Stimulated activated naive CD8-positive, alpha-beta T cell treated with anti-CD3 and anti-CD28 coated beads, Interleukin-15, amount 100 ng/mL, for 72 hours (primary cell): ENCODE results near the gene FZR1.
A peak's percentile ranks its signal among the peaks of the same experiment; 100 is the strongest.
"Not testable (repeated sequence)": the region's sequence is repeated elsewhere in the genome, so short reads cannot be mapped to it uniquely, and the experiment has no call there.

Experiments
- ATAC-seq: fragments of 150-1000 bp; cut with Tn5 transposase; 2 replicates; pipeline ENCODE4 v1.10.0; 2021; ENCODE audit warnings: mild to moderate bottlenecking, moderate library complexity
- DNase-seq, 2 donors: peaks; one replicate each; pipeline ENCODE4 v3.0.0; 2021 to 2022
- H3K27ac Mint-ChIP-seq, 2 donors: one replicate each; pipeline ENCODE4 v1.8.0; 2022; ENCODE audit warnings: mild to moderate bottlenecking in 2 of 2, mixed read lengths in 2 of 2, moderate library complexity in 2 of 2
- H3K27me3 Mint-ChIP-seq: one replicate; pipeline ENCODE4 v1.8.0; 2022; ENCODE audit warnings: mixed read lengths
- H3K4me1 Mint-ChIP-seq: one replicate; pipeline ENCODE4 v1.8.0; 2022; ENCODE audit warnings: mild to moderate bottlenecking, mixed read lengths
- H3K4me3 Mint-ChIP-seq, 2 donors: one replicate each; pipeline ENCODE4 v1.8.0; 2022; ENCODE audit warnings: mild to moderate bottlenecking in 2 of 2, mixed read lengths in 2 of 2, moderate library complexity in 1 of 2
- H3K9me3 Mint-ChIP-seq, 2 donors: one replicate each; pipeline ENCODE4 v1.8.0; 2022; ENCODE audit warnings: mixed read lengths in 2 of 2

FZR1 gene

DNA sequence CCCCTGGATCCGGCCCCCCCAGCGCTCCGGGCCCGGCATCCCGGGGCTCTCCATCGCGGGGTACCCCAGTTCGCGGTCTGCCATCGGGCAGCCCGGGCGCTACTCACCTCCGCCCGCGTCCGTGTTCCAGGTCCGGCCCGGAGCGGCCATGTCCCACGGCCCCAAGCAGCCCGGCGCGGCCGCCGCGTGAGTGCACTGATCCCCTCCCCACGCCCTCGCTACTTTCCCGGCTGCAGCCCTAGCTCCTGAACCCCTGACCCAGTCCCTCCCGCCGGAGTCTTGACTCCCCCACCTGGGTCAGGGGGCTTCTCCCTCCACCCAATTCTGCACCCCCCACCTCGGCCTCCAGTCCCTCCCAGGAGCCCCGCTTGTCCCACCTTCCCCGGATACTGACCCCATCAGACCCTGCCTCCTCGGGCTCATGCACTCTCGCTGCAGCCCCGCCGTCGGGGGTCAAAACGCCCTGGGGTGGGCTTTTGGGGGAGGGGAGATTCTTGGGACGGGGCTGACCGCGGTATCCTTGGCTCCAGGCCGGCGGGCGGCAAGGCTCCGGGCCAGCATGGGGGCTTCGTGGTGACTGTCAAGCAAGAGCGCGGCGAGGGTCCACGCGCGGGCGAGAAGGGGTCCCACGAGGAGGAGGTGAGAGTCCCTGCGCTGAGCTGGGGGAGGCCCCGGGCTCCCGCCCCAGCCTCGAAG, 67.2 kb downstream of the FZR1 start:
- DNase-seq, result no peak
- Mint-ChIP-seq H3K9me3 (no peaks in the 10 kb centered on the region), H3K27me3 (no peaks in the 10 kb centered on the region), H3K4me1 (peaks cover 37% of the 10 kb centered on the region), H3K27ac (peak overlapping the region in 1 of 2 donors; percentile 83), H3K4me3 (peak overlapping the region; percentile 81 to 85)
- peak; percentile 21 for ATAC-seq

DNA sequence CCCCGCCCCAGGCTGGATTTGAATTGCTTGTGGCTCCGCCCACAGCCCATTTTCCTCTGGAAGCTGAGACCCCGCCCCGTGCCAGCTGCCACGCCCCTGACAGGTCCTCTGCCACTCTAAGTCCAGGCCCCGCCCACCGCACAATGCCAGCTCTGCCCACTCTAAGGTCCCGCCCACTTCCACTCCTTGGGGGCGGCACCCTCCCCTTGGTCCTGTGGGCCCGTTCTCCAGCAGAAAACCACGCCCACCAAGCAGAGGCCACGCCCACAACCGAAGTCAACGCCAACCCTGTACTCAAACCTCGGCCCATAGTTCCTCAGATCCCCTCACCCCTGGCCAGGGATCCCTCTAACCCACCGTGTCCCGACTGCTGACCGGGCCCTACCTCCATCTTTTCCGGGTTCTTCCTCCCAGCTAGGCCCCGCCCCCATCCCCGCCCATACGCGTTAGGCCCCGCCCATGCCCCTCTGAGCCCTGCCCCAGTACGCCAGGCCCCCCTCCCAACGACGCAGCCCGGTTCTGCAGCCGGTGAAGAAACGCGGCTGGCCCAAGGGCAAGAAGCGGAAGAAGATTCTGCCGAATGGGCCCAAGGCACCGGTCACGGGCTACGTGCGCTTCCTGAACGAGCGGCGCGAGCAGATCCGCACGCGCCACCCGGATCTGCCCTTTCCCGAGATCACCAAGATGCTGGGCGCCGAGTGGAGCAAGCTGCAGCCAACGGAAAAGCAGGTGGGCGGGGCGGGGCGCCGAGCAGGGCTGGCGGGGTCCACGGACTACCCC, 67.9 kb downstream of the FZR1 start:
- H3K27ac Mint-ChIP-seq, result peak overlapping the region in 1 of 2 donors; percentile 83
- no peaks in the 10 kb centered on the region for H3K27me3 Mint-ChIP-seq
- DNase-seq (peak; percentile 91), ATAC-seq (peak; percentile 25)
- peaks cover 37% of the 10 kb centered on the region for H3K4me1 Mint-ChIP-seq
- H3K9me3 Mint-ChIP-seq, result no peaks in the 10 kb centered on the region
- peak overlapping the region; percentile 81 to 85 for H3K4me3 Mint-ChIP-seq

DNA sequence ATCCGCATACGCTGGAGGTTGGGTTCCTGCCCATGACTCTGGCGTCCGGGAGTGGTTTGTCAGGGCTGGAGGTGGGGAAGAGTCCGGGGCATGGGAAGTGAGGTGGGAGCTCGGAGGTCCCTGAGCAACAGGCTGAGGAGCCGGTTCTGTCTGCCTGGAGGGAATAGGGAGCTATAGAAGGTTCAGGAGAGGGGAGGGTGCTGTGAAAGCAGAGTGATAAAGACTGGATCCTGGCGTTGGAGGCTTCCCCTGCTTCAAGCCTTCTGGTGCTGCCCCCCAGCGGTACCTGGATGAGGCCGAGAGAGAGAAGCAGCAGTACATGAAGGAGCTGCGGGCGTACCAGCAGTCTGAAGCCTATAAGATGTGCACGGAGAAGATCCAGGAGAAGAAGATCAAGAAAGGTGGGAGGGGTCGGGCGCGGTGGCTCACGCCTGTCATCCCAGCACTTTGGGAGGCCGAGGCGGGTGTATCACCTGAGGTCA, 69.2 kb downstream of the FZR1 start:
- DNase-seq (no peak), ATAC-seq (no peak)
- H3K4me3 Mint-ChIP-seq, result no peak overlapping the region
- no peak overlapping the region for H3K27ac Mint-ChIP-seq
- peaks cover 37% of the 10 kb centered on the region for H3K4me1 Mint-ChIP-seq
- H3K9me3 Mint-ChIP-seq, result no peaks in the 10 kb centered on the region
- H3K27me3 Mint-ChIP-seq, result no peaks in the 10 kb centered on the region

DNA sequence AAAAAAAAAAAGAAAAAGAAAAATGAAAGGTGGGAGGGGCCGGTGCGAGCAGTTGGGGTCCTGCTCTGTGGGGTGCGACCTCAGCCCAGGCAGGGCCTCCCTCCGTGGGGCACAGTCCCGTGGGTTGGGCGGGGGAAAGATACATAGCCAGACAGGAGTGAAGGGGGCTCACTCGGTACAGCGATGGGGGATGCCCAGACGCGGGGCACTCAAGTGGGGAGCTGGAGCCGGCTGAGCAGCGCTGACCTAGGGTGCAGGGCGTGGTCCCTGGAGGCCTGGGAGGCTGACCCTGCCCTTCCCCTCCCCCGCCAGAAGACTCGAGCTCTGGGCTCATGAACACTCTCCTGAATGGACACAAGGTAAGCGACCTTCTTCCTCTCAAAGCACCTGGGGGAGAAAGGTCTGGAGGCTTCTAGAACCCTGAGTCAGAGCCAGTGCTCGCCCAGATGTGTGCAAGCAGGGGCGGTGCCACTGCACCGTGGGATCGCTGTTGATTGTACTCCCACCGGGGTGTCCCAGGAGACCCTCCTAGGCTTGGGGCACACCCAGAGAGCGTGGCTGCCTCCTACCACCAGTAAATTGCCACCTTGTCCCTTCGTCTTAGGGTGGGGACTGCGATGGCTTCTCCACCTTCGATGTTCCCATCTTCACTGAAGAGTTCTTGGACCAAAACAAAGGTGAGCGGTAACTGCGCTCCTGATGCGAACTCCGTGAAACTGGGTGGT, 70.0 kb downstream of the FZR1 start:
- Mint-ChIP-seq H3K27ac (no peak overlapping the region), H3K9me3 (no peaks in the 10 kb centered on the region), H3K4me1 (peaks cover 31% of the 10 kb centered on the region), H3K4me3 (no peak overlapping the region), H3K27me3 (no peaks in the 10 kb centered on the region)
- DNase-seq (no peak), ATAC-seq (no peak)

DNA sequence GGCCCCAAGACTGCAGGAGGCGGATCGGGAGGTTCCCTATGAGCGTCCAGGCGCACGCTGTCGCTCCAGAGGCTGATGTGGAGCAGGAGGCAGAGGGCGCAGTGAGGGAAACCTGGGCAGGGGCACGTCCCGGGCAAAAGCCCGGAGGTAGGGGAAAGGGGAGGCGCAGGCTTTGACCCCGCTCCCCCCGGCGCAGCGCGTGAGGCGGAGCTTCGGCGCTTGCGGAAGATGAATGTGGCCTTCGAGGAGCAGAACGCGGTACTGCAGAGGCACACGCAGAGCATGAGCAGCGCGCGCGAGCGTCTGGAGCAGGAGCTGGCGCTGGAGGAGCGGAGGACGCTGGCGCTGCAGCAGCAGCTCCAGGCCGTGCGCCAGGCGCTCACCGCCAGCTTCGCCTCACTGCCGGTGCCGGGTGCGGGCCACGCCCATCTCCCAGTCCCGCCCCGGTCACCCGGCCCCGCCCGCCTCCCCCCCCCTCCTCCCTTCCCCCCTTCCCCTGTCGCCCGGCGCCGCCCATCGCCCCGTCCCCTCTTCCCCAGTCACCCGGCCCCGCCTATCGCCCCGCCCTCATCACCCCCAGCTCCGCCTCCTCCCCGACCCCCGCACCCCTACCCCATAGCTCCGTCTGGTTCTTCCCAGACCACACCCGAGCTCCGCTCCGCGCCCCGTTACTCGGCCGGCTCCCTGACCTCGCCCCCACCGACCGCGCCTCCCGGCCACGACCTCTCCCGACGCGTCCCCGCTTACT, 70.8 kb downstream of the FZR1 start:
- H3K27ac Mint-ChIP-seq, result no peak overlapping the region
- no peak for ATAC-seq
- no peaks in the 10 kb centered on the region for H3K27me3 Mint-ChIP-seq
- no peaks in the 10 kb centered on the region for H3K9me3 Mint-ChIP-seq
- DNase-seq, result no peak
- no peak overlapping the region for H3K4me3 Mint-ChIP-seq
- H3K4me1 Mint-ChIP-seq, result peaks cover 24% of the 10 kb centered on the region

DNA sequence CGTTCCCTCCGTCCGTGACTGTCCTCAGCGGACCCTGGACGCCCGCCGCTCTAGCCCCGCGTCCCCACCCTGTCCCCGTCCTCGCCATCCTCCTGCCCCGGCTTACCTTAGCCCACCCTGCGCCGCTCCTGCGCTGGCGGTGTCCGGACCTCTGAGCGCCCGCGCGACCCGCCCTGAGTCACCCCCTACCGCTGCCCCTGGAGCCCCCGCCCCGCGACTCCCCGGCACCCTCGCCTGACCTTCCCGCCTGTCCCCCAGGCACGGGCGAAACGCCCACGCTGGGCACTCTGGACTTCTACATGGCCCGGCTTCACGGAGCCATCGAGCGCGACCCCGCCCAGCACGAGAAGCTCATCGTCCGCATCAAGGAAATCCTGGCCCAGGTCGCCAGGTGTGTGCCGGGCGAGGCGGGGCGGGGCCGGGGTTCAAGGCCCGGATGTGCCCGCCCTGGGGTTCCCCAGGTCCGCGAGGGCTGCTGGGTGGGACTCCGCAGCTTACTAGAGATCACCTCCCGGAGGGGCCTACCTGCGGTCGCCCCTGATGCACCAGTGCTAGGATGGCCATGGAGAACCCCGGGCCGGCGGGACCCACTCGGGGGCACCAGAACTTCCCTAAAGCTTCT, 71.7 kb downstream of the FZR1 start:
- DNase-seq (no peak), ATAC-seq (peak; percentile 6)
- Mint-ChIP-seq H3K27me3 (no peaks in the 10 kb centered on the region), H3K4me3 (no peak overlapping the region), H3K9me3 (no peaks in the 10 kb centered on the region), H3K4me1 (peaks cover 17% of the 10 kb centered on the region), H3K27ac (no peak overlapping the region)

DNA sequence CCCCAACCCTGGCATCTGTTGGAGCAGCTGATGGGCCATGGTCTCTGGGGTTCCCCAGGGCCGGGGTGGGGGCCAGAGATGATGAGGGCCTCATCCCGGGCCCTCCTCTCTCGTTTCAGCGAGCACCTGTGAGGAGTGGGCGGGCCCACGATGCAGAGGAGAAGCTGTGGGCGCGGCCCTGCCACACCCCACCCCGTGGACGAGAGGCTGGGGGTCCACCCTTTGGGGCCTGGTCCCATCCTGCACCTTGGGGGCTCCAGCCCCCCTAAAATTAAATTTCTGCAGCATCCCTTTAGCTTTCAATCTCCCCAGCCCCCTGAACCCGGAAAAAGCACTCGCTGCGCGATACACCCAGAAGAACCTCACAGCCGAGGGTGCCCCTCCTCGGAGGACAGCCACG, 72.3 kb downstream of the FZR1 start:
- Mint-ChIP-seq H3K27me3 (no peaks in the 10 kb centered on the region), H3K9me3 (no peaks in the 10 kb centered on the region), H3K4me1 (peaks cover 17% of the 10 kb centered on the region), H3K27ac (no peak overlapping the region), H3K4me3 (no peak overlapping the region)
- no peak for DNase-seq
- ATAC-seq, result no peak

DNA sequence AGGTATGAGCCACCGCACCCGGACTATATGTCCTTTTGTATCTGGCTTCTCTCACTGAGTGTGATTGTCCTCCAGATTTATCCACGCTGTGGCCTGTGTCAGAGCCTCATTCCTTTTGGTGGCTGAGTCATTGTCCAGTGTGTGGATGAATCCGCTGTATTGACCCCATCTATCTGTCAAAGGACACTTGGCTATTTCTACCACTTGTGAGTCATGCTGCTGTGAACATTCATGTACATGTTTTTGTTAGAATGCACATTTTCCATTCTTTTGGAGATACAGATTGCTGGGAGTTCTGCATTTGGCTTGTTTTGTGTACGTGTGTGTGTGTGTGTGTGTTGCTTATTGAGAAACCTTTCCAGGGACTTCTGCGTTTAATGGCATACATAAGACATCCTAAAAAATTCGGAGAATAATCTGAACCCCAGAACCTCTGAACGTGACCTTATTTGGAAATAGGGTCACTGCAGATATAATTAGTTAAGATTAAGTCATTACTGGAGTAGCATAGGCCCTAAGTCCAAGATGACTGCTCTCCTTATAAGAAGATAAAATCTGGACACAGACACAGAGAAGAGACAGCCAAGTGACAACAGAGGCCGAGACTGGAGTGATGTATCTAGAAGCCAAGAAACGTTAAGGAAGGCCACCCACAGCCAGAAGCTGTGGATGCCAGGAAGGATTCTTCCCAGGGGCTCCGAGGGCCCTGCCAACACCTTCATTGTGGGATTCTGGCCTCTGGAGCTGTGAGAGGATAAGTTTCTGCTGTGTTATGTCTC, 74.2 kb downstream of the FZR1 start:
- Mint-ChIP-seq H3K27ac (no peak overlapping the region), H3K4me3 (no peak overlapping the region)
- ATAC-seq, result no peak

DNA sequence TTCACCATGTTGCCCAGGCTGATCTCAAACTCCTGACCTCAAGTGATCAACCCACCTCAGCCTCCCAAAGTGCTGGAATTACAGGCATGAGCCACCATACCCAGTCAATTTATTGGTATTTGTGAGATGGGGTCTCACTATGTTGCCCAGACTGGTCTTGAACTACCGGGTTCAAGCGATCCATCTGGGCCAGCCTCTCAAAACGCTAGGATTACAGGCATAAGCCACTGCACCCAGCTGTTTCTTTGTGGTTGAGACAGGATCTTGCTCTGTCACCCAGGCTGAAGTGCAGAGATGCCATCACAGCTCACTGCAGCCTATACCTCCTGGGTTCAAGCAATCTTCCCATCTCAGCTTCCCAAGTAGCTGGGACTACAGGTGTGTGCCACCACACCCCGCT, 75.7 kb downstream of the FZR1 start:
- ATAC-seq, H3K27me3 Mint-ChIP-seq: not testable (repeated sequence)

More for the DNA sequence above, 74.2 kb downstream of the FZR1 start:
- Mint-ChIP-seq H3K9me3 (no peaks in the 10 kb centered on the region), H3K4me1 (peaks cover 2% of the 10 kb centered on the region), H3K27me3 (no peaks in the 10 kb centered on the region)
- no peak for DNase-seq

DNA sequence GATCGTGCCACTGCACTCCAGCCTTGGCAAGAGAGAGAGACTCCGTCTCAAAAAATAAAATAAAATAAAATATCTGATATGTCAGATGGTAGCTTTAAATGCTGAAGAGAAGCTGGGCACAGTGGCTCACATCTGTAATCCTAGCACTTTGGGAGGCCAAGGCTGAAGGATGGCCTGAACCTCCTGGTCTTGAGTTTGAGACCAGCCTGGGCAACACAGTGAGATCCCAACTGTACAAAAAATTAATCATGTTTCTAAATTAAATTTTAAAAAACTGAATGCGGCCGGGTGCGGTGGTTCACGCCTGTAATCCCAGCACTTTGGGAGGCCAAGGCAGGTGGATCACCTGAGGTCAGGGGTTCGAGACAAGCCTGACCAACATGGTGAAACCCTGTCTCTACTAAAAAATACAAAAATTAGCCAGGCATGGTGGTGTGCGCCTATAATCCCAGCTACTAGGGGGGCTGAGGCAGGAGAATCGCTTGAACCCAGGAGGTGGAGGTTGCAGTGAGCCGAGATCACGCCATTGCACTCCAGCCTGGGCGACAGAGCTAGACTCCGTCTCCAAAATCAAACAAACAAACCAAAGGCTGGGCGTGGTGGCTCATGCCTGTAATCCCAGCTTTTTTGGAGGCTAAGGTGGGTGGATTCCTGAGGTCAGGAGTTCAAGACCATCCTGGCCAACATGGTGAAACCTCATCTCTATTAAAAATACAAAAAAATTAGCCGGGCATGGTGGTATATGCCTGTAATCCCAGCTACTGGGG, 78.1 kb downstream of the FZR1 start:
- not testable (repeated sequence) for DNase-seq, ATAC-seq, H3K27me3 Mint-ChIP-seq, H3K9me3 Mint-ChIP-seq, H3K27ac Mint-ChIP-seq, H3K4me1 Mint-ChIP-seq, H3K4me3 Mint-ChIP-seq

More for the DNA sequence above, 75.7 kb downstream of the FZR1 start:
- H3K4me3 Mint-ChIP-seq, H3K9me3 Mint-ChIP-seq, H3K4me1 Mint-ChIP-seq, H3K27ac Mint-ChIP-seq, DNase-seq: not testable (repeated sequence)

DNA sequence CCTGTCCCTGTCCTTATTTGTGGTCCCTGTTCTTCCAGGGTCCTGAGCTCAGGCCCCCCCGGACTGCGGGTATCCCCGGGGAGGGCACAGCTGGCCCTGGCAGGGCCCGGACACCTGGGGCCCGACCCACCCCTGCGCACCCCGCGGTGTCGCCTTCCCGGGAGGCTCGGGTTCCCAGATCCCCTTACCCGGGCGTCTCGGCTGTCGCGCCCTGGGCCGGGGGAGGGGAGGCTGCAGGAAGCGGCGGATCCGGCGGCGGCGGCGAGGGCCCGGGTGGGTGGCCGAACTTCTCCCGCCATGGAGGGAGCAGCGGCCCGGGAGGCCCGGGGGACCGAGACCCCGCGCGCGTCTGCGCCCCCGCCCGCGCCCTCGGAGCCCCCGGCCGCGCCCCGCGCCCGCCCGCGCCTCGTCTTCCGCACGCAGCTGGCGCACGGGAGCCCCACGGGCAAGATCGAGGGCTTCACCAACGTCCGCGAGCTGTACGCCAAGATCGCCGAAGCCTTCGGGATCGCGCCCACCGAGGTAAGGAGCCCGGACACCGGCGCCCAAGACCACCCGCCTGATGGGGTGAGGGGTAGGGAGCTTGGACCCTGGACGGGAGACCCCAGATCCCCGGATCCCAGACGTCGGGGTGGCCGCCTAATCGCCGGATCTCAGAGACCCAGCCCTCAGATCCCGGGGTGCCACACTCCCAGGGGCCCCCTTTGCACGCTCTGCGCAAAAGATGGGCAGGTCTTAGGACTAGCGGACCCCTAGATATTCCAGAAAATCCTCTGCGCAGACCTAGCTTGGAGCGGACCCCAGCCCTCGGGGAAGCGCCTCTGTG, 79.4 kb downstream of the FZR1 start, which contains the start of gene GIPC3:
TSS of gene GIPC3 (plus strand) at position 178 of the 826 bp plus-strand sequence. CDS start at position 298, 120 bp downstream.
- peak; percentile 48 for ATAC-seq
- H3K4me1 Mint-ChIP-seq, result peaks cover 9% of the 10 kb centered on the region
- no peak for DNase-seq
- H3K4me3 Mint-ChIP-seq, result peak within 1 kb of the TSS; percentile 22 to 74
- peak within 1 kb of the TSS in 1 of 2 donors; percentile 42 for H3K27ac Mint-ChIP-seq
- H3K27me3 Mint-ChIP-seq, result no peaks in the 10 kb centered on the region
- H3K9me3 Mint-ChIP-seq, result no peaks in the 10 kb centered on the region

DNA sequence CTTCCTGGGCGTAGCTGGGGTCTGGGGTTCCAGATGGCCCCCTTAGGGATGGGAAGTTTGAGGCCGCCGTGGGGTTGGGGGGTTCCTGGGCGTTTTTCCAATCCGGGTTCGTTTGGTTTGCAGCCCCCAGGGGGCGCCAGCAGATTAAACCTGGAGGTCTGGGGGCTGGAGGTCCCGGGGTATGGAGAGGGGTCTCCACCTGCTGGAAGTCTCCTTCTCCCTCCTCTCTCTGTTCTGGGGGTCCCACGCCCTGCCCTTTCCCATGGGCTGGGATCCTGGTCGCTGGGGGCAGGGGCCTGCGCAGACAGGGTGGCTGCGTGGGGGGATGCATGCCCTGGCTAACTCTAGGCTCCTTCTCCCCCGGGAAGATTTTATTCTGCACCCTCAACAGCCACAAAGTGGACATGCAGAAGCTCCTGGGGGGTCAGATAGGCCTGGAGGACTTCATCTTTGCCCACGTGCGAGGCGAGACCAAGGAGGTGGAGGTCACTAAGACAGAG, 80.1 kb downstream of the FZR1 start:
- H3K27ac Mint-ChIP-seq, result peak overlapping the region in 1 of 2 donors; percentile 42
- peak; percentile 41 to 46 for DNase-seq

More for the DNA sequence above, 80.1 kb downstream of the FZR1 start:
- peak; percentile 56 for ATAC-seq
- H3K4me3 Mint-ChIP-seq, result peak overlapping the region; percentile 22 to 74
- no peaks in the 10 kb centered on the region for H3K9me3 Mint-ChIP-seq
- H3K4me1 Mint-ChIP-seq, result peaks cover 9% of the 10 kb centered on the region
- no peaks in the 10 kb centered on the region for H3K27me3 Mint-ChIP-seq
